Measurements from ENCODE around the gene GRAMD1C.

- no peak for TF ChIP-seq GATA3 (IDR thresholded peaks at IDR 0.05; ENCODE audit: low read depth, low read length)
- no peak for TF ChIP-seq GATA2 (IDR thresholded peaks at IDR 0.05; ENCODE audit: low read depth, low read length)
Measured at GRCh38 chr3:113834983-113835382, 3.6 kb upstream of the GRAMD1C start.

Measured in SH-SY5Y (cell line).